ENCODE measurements around the gene AIRE.
"Not testable (repeated sequence)": the region's sequence is repeated elsewhere in the genome, so short reads cannot be mapped to it uniquely, and the experiment has no call there.

AIRE gene

GRCh38 chr21:44285138-44285992 is at the start of gene AIRE:
TSS of gene AIRE (plus strand) at chr21:44285876. CDS start at chr21:44286007, 131 bp downstream.
- DNase-seq, result no peak

GRCh38 chr21:44240353-44240752 is 45.3 kb upstream of the AIRE start:
- not testable (repeated sequence) for DNase-seq

DNA sequence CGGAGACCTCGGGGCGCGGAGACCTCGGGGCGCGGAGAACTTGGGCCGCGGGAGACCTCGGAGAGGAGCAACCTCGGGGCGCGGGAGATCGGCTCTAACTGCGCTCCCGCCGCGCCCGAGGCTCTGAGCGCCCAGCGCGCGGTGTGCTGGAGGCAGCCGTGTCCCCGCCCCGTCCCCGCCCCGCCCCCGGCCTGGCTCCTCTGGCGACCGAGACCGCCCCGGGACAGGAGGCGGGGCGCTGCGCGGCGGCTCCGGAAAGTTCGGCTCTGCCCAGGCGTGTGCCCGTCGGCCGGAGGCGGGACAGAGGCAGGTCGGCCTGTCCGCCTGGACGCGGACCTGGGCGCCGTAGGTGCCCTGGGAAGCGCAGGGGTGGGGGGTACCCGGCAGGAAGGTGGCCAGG is 44.8 kb upstream of the AIRE start, which contains the start of gene ICOSLG:
ICOSLG (minus strand) TSS at position 102 of the 400 bp plus-strand sequence. CDS start 126 bp downstream, outside the sequence.
- not testable (repeated sequence) for DNase-seq

DNA sequence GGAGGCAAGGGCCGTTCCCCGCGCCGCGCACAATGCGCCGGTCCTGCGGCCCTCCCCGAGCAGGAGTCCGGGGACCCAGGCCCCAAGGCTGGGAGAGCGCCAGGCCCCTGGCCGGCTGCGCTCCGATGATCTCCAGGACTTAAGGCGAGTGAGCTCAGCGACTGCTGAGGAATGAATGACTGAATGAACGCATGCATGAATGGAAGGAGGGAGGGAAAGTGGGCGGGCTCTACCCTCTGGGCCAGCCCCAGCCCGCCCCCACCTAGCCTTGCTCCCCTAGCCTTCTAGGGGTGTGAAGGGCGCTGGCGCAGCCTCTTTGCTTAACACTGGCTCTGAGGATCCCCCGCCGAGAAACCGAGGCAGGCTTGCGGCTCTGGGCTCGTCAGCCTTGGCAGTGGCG is 44.4 kb upstream of the AIRE start:
- DNase-seq, result not testable (repeated sequence)

GRCh38 chr21:44243980-44244379 is 41.7 kb upstream of the AIRE start:
- not testable (repeated sequence) for DNase-seq

GRCh38 chr21:44247904-44248303 is 37.8 kb upstream of the AIRE start:
- not testable (repeated sequence) for DNase-seq

DNA sequence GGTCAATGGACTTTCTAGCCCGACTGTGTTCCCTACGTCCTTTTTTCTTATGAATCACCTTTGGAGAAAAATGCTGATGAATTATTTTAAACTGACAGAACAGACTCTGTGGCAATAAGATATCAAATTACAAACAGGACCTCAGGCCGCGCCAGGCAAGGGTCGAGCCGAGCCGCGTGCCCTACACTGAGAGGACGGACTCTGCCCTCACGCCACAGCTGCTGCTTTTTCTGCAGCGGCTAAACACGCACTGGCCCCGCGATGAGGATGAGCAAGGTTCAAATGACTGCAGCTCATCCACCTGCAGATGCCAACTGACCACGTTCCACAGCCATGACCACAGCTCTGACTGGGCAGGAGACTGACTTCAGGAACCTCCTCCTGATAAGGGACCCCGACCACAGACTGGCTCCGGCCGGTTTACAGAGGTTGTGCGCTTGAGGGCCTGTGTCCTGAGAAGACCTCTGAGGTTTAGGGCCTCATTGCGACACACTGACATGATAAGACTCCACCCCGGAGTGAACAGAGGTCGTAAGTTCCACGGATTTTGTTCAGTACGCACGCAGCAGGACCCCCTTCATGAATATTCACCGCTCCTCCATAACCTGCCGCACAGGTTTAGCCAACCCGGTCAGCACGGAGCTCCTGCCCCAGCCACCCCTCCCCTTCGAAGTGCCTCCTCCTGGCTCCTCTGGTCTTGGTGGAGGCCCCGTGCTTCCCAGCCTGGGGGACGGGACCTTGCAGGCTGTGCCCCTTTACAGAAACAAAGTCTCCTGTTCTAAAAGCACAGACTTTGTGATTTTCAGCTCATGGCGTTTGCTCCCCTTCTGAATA is 36.3 kb upstream of the AIRE start:
- not testable (repeated sequence) for DNase-seq

GRCh38 chr21:44253832-44254710 is 31.6 kb upstream of the AIRE start:
- no peak for DNase-seq

DNA sequence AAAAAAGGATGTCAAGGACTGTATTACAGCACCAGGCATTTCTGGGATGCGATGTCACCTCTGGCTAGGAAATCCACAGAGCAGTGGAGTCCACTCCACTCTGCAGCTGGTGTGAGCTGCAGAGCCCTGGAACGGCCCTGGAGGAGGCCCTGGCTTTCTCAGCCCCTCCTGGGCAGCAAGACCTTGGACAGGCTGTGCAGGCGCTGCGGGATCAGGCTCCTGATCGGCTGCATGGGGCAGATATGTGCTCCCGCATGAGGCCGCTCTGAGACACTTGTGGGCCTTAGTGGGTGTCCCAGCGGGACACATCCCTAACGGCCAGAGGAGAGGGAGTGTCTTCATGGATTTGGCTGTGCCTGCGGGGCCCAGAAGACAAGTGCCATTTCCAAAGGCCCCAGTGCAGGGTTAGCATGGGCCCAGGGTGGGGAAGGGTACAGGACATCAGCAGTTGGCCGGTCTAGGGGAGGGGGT is 30.1 kb upstream of the AIRE start:
- no peak for DNase-seq

DNA sequence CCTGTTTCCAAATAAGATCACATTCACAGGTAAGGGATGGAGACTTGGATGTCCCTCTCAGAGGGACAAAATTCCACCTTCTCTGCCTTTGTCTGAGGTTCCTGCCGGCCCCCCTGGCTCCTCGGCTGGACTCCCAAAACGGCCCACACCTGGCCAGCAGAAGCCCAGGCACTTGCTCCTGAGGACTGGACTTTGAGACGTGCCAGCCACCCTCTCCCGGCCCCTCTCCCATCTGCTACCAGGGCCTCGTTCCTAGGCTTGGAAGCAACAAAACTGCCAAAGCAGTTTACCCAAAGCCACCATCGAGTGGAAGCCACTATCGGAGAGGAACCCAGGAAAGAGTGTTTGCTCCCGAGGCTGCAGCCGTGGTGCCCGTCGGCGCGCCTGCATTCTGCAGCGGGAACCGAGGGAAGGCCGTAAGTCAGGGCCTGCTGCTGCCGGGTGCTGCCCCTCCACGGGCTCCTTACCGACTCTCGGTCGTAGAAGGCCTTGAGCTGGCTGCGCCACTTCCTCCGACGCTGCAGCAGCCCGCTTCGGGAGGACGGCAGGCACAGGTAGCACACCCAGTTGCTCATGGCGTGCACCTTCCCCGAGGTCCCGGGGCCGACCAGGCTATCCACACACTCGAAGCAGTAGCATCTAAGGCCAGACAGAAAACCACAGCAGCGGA is 27.5 kb upstream of the AIRE start:
- DNase-seq, result no peak

- DNase-seq, result no peak
Observed at GRCh38 chr21:44259082-44259705, 26.5 kb upstream of the AIRE start.

DNA sequence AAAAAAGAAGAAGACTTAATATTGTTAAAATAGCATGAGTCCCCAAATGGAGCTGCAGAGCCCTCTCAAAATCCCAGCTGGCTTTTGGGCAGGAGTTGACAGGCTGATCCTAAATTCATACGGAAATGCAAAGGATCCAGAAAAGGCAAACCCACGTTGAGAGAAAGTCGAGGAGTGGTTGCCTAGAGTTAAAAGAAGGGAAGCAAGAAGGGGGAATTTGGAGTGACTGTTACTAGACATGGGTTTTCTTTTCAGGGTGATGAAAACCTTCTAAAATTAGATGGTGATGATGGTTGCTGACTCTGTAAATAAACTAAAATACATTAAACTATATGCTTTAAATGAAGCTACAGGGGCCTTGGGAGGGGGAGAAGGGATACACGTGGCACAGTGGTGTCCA is 25.6 kb upstream of the AIRE start:
- no peak for DNase-seq

DNA sequence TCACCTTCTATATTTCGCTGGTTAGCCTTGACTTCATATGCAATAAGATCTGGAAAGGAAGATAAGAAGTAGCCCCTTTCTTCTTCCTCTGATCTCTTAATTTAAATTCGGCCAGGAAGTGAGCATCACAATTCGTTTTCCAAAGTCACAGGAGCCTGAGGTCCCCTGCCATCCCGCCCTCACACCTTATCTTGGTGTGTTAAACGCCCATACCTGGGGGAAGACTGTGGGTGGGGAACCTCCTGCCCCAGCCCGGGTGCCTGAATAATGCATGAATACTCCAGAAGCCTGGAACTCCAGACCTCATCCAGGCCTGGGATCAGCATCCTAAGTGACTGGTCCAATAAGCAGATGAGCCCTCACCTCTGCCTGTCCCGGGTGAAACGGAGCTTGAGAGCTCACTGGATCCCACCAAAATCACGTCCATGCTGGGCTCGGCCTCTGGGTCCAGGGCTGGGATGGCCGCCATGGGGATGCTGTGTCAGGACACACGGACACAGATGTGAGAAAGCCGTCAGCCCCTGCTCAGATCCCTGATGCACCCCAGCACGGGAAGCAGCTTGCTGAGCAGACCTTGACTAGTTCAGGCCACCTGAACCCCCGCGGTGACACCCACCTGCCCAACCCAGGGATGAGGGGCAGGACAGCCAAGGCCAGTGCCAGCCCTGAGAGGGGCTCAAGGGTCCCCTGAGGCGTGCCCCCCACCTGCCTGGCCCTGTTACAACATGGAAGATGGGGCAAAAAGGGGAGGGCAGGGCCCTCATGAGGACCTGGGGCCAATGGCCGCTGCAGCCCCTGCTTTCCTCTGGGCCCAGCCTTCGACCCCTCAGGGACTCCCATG is 24.7 kb upstream of the AIRE start:
- no peak for DNase-seq

DNA sequence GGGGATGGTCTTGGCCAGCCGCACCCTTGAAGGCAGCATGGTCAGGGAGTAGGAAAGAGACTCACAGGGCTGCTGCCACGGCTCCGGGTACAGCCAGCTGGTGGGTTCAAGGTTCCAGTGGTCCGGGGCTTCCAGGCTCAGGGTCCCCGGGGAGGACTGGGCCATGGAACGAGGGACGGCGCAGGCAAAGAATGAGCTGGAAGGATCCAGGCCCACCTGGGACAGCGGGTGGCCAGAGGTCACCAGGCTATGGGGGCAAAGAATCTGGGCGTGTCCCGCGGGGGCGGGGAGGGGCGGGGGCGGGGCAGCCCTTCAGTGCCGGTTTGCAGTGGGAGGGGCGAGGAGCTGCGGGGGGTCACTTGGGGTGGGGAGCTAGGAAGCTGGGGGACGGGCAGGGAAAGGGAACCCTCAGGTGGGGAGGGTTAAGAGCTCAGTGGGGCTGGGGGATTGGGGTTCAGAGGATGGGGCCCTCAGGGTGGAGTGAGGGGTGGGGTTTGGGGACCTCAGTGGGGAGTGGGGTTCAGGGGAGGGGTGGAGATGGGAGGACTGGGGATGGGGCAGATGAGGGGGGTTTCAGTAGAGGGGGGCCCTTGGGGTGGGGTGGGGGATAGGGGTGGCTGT is 23.9 kb upstream of the AIRE start, which contains the start of gene DNMT3L:
DNMT3L (minus strand) TSS at position 223 of the 621 bp plus-strand sequence. CDS start 638 bp downstream, outside the sequence.
- DNase-seq, result no peak

- no peak for DNase-seq
Observed at GRCh38 chr21:44262338-44263056, 23.2 kb upstream of the AIRE start.

DNA sequence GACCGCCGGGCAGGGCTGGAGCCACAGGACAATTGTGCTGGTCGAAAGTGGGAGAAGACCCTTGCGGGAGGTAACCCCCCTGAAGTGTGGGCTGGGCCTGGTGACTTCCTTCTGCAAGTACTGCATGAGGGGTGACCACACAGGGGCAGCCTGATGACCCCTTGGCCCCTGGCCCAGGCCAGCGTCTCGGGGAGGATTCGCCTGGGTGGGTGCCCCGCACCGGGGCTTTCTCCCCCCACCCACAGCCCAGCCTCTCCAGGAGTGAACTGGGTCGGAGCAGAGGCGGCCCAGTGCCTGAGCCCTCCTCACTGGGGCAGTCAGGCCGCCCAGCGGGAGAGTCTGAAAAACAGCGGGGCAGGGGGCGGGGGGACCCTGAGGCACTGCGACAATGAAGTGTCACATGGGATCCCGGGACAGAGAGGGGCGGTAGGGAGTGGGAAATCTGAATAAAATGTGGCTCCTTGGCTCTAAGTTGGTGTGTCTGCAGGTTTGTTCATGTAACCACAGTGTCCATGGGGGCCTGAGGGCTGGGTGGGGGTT is 22.4 kb upstream of the AIRE start:
- no peak for DNase-seq

DNA sequence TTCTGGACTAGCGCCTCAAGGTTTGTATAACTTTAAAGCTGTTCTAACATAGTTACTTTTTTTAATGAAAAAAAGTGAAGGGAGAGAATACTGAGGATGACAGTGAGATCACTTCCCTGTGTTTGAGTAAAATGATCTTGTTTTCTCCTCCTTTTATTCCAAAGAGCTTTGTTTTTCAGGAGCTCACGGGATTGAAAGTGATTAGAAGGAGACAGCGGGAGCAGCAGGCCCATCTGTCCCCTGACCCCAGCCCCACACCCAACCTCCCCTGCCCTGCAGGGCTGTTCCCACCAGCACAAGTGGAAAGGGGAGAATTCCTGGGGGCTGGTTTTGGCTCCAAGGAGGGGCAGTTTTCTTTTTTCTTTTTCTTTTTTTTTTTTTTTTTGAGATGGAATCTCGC is 21.9 kb upstream of the AIRE start:
- no peak for DNase-seq

DNA sequence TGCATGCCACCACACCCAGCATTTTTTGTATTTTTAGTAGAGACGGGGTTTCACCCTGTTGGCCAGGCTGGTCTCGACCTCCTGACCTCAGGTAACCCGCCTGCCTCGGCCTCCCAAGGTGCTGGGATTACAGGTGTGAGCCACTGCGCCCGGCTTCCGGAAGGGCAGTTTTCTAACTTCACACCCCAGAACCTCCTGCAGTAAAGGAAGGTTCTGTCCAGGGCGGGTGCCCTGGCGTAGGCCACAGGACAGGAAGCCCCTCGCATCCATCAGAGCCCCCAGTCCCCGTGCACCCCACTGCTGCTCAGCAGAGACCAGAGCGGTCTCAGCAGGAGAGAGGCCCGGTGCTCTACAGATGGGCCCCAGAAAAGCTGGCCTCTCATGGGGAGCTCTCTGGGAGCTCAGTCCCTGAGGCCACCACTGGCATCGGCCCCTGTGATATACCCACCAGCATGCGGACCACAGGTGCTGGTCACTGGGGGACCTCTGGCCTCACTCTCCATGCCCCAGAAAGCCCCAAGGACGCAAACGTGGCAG is 19.9 kb upstream of the AIRE start:
- no peak for DNase-seq

All from CD4-positive, alpha-beta T cell treated with Interleukin-17A for 4 hours (primary cell).